ENCODE results near the gene RTP2.

Gene RTP2

GRCh38 chr3:187738331-187739093 is 36.2 kb upstream of the RTP2 start:
- DNase-seq: peak; percentile 45

- no peak for DNase-seq
These were observed 35.6 kb upstream of the RTP2 start for GRCh38 chr3:187738071-187738330.

- DNase-seq: no peak
These were observed 35.2 kb upstream of the RTP2 start for GRCh38 chr3:187737368-187738070.

GRCh38 chr3:187737006-187737367 is 34.6 kb upstream of the RTP2 start:
- DNase-seq: no peak

- DNase-seq: no peak
These were observed 34.1 kb upstream of the RTP2 start for GRCh38 chr3:187736418-187736871.

- no peak for DNase-seq
These were observed 33.5 kb upstream of the RTP2 start for GRCh38 chr3:187735837-187736236.

GRCh38 chr3:187735383-187735782 is 33.0 kb upstream of the RTP2 start:
- DNase-seq: no peak

- DNase-seq: no peak
These were observed 32.5 kb upstream of the RTP2 start for GRCh38 chr3:187734841-187735240.

- no peak for DNase-seq
These were observed 31.0 kb upstream of the RTP2 start for GRCh38 chr3:187733371-187733770.

- no peak for DNase-seq
These were observed 27.2 kb upstream of the RTP2 start for GRCh38 chr3:187729598-187729997.

GRCh38 chr3:187728940-187729583 is 26.7 kb upstream of the RTP2 start:
- DNase-seq: no peak

GRCh38 chr3:187728248-187728647 is 25.9 kb upstream of the RTP2 start:
- no peak for DNase-seq

GRCh38 chr3:187726564-187726963 is 24.2 kb upstream of the RTP2 start:
- DNase-seq: no peak

- DNase-seq: no peak
These were observed 23.5 kb upstream of the RTP2 start for GRCh38 chr3:187725653-187726370.

- no peak for DNase-seq
These were observed 22.9 kb upstream of the RTP2 start for GRCh38 chr3:187725224-187725623.

GRCh38 chr3:187722206-187722612 is 19.9 kb upstream of the RTP2 start:
- DNase-seq: no peak

GRCh38 chr3:187721055-187721454 is 18.7 kb upstream of the RTP2 start:
- DNase-seq: no peak

- no peak for DNase-seq
These were observed 17.9 kb upstream of the RTP2 start for GRCh38 chr3:187720337-187720670.

GRCh38 chr3:187719628-187720336 is 17.4 kb upstream of the RTP2 start:
- DNase-seq: no peak

- no peak for DNase-seq
These were observed 16.4 kb upstream of the RTP2 start for GRCh38 chr3:187718802-187719201.

- no peak for DNase-seq
These were observed 15.2 kb upstream of the RTP2 start for GRCh38 chr3:187717572-187717971.

GRCh38 chr3:187714404-187714979 is 12.1 kb upstream of the RTP2 start:
- DNase-seq: peak; percentile 59

- DNase-seq: no peak
These were observed 11.1 kb upstream of the RTP2 start for GRCh38 chr3:187713504-187713903.

Measured in T-helper 9 cell (primary cell).